Mesenchymal stem cell (in vitro differentiated cells and primary cell): ENCODE data around the gene MBD4.
"Not testable (repeated sequence)": the region's sequence is repeated elsewhere in the genome, so short reads cannot be mapped to it uniquely, and the experiment has no call there.

ENCODE experiments used
- DNase-seq: peaks from one replicate; pipeline ENCODE4 v3.0.0-alpha.2; 2013
- H2AFZ ChIP-seq: one replicate; pipeline ENCODE4 v1.6.1; 2013; ENCODE audit warnings: low read depth, mild to moderate bottlenecking, control low read depth, inconsistent platforms, low read length, moderate library complexity
- H2AK5ac ChIP-seq: 2 replicates; pipeline ENCODE4 v1.6.1; 2013; ENCODE audit warnings: low read length, moderate library complexity, mild to moderate bottlenecking, inconsistent platforms; ENCODE audit not compliant: severe bottlenecking
- H2BK120ac ChIP-seq: one replicate; pipeline ENCODE4 v1.6.1; 2013; ENCODE audit warnings: low read depth, mild to moderate bottlenecking, inconsistent platforms, low read length, moderate library complexity
- H2BK12ac ChIP-seq, 2 experiments: one replicate each; pipeline ENCODE4 v1.6.1; 2013; ENCODE audit warnings: inconsistent platforms in 2 of 2, low read length in 2 of 2, mild to moderate bottlenecking in 2 of 2, moderate library complexity in 2 of 2, control low read depth in 1 of 2
- H2BK15ac ChIP-seq: one replicate; pipeline ENCODE4 v1.6.1; 2013; ENCODE audit warnings: mild to moderate bottlenecking, low read depth, inconsistent platforms; ENCODE audit not compliant: poor library complexity, severe bottlenecking
- H2BK5ac ChIP-seq: 2 replicates; pipeline ENCODE4 v1.6.1; 2013; ENCODE audit warnings: low read depth, mild to moderate bottlenecking, low read length, control low read depth, inconsistent platforms; ENCODE audit not compliant: poor library complexity, severe bottlenecking
- H3K14ac ChIP-seq, 2 experiments: one replicate each; pipeline ENCODE4 v1.6.1; 2013; ENCODE audit warnings: inconsistent platforms in 2 of 2, low read length in 2 of 2, control low read depth in 1 of 2, mild to moderate bottlenecking in 1 of 2, moderate library complexity in 1 of 2
- H3K18ac ChIP-seq, 2 experiments: one replicate each; pipeline ENCODE4 v1.6.1; 2013; ENCODE audit warnings: inconsistent platforms in 2 of 2, low read length in 2 of 2, control low read depth in 1 of 2, low read depth in 1 of 2, mild to moderate bottlenecking in 1 of 2
- H3K23ac ChIP-seq, 2 experiments: one replicate each; pipeline ENCODE4 v1.6.1; 2013; ENCODE audit warnings: inconsistent platforms in 2 of 2, low read length in 2 of 2, mild to moderate bottlenecking in 2 of 2, moderate library complexity in 2 of 2, control low read depth in 1 of 2
- H3K27ac ChIP-seq: 2 replicates; pipeline ENCODE4 v1.5.1; 2013; ENCODE audit warnings: mild to moderate bottlenecking, moderate library complexity, low read length, control low read depth, inconsistent platforms; ENCODE audit not compliant: poor library complexity, severe bottlenecking
- H3K27me3 ChIP-seq, 2 experiments: 2 replicates each; pipeline versions ENCODE4 v1.6.1 to v1.7.0; 2013; ENCODE audit warnings: low read length in 2 of 2, mild to moderate bottlenecking in 2 of 2, moderate library complexity in 2 of 2, control low read depth in 1 of 2, inconsistent platforms in 1 of 2; ENCODE audit not compliant: control insufficient read depth in 1 of 2, insufficient read depth in 1 of 2
- H3K36me3 ChIP-seq, 2 experiments: 2 replicates each; pipeline versions ENCODE4 v1.6.1 to v1.7.0; 2013; ENCODE audit warnings: low read length in 2 of 2, control low read depth in 1 of 2, inconsistent platforms in 1 of 2, low read depth in 1 of 2, mild to moderate bottlenecking in 1 of 2; ENCODE audit not compliant: insufficient read depth in 2 of 2, control insufficient read depth in 1 of 2
- H3K4ac ChIP-seq, 2 experiments: one replicate each; pipeline ENCODE4 v1.6.1; 2013; ENCODE audit warnings: inconsistent platforms in 2 of 2, low read length in 2 of 2, mild to moderate bottlenecking in 2 of 2, moderate library complexity in 2 of 2, control low read depth in 1 of 2, low read depth in 1 of 2
- H3K4me1 ChIP-seq: 2 replicates; pipeline ENCODE4 v1.6.1; 2013; ENCODE audit warnings: low read depth, low read length, control low read depth; ENCODE audit not compliant: control insufficient read depth, insufficient read depth
- H3K4me2 ChIP-seq: 2 replicates; pipeline ENCODE4 v1.6.1; 2013; ENCODE audit warnings: low read length, mild to moderate bottlenecking, inconsistent platforms; ENCODE audit not compliant: poor library complexity, severe bottlenecking
- H3K4me3 ChIP-seq, 2 experiments: 2 replicates each; pipeline versions ENCODE4 v1.5.1 to v1.7.0; 2013; ENCODE audit warnings: low read length in 2 of 2, mild to moderate bottlenecking in 2 of 2, control low read depth in 1 of 2, low read depth in 1 of 2; ENCODE audit not compliant: insufficient read depth in 1 of 2
- H3K79me1 ChIP-seq: replicated peaks from 2 replicates; pipeline ENCODE4 v1.6.1; 2013; ENCODE audit warnings: mild to moderate bottlenecking, control low read depth, low read length, inconsistent platforms; ENCODE audit not compliant: poor library complexity, severe bottlenecking
- H3K9ac ChIP-seq: 2 replicates; pipeline ENCODE4 v1.7.0; 2013; ENCODE audit warnings: mild to moderate bottlenecking, low read length, moderate library complexity
- H3K9me3 ChIP-seq: 2 replicates; pipeline ENCODE4 v1.7.0; 2013; ENCODE audit warnings: mild to moderate bottlenecking, low read length; ENCODE audit not compliant: control insufficient read depth
- H4K8ac ChIP-seq: one replicate; pipeline ENCODE4 v1.6.1; 2013; ENCODE audit warnings: inconsistent platforms, mild to moderate bottlenecking, low read length, moderate library complexity
- H4K91ac ChIP-seq: one replicate; pipeline ENCODE4 v1.6.1; 2013; ENCODE audit warnings: mild to moderate bottlenecking, low read length, inconsistent platforms
- WGBS: methylation state at CpG from one replicate; pipeline ENCODE4 v1.1.7; 2013; ENCODE audit warnings: mixed read lengths; 5-methylcytosine and 5-hydroxymethylcytosine counted together

The MBD4 gene

GRCh38 chr3:129399895-129400357 lies 39.8 kb downstream of the MBD4 start:
- peaks cover 5% of the 10 kb centered on the region for H3K4me1 ChIP-seq
- H3K9ac ChIP-seq: peak overlapping the region; percentile 93
- H3K36me3 ChIP-seq: peaks cover 8 to 21% of the 10 kb centered on the region in 2 experiments
- H3K14ac ChIP-seq: no peak overlapping the region
- peak overlapping the region in 1 of 2 experiments; percentile 90 for H3K4me3 ChIP-seq
- H2AFZ ChIP-seq: no peak overlapping the region
- H2BK15ac ChIP-seq: no peak overlapping the region
- no peak overlapping the region for H4K91ac ChIP-seq
- no peak overlapping the region for H2BK12ac ChIP-seq
- H3K9me3 ChIP-seq: no peaks in the 10 kb centered on the region
- WGBS: 89% methylated on average over 4 of the region's 8 CpGs
- no peak overlapping the region for H3K18ac ChIP-seq
- H3K4me2 ChIP-seq: no peak overlapping the region
- peak overlapping the region; percentile 22 for H3K27ac ChIP-seq
- H3K27me3 ChIP-seq: no peaks in the 10 kb centered on the region
- no peak overlapping the region for H3K4ac ChIP-seq
- no peak overlapping the region for H3K23ac ChIP-seq
- H3K79me1 ChIP-seq: no peaks in the 10 kb centered on the region
- H2AK5ac ChIP-seq: no peak overlapping the region
- H2BK120ac ChIP-seq: peak overlapping the region; percentile 29
- DNase-seq: peak; percentile 30
- H2BK5ac ChIP-seq: no peak overlapping the region
- peak overlapping the region; percentile 79 for H4K8ac ChIP-seq

GRCh38 chr3:129399145-129399894 lies 40.4 kb downstream of the MBD4 start:
- Histone ChIP-seq H4K8ac (no peak overlapping the region), H3K18ac (peak overlapping the region; percentile 64 to 87), H2BK15ac (no peak overlapping the region), H3K79me1 (no peaks in the 10 kb centered on the region), H3K4me3 (peak overlapping the region; percentile 79 to 90), H2BK12ac (no peak overlapping the region), H4K91ac (peak overlapping the region; percentile 9), H3K23ac (no peak overlapping the region), H3K36me3 (peaks cover 14 to 21% of the 10 kb centered on the region in 2 experiments), H2AFZ (no peak overlapping the region), H3K4ac (peak overlapping the region in 1 of 2 experiments; percentile 66), H2BK120ac (no peak overlapping the region), H3K4me1 (peaks cover 9% of the 10 kb centered on the region), H3K9me3 (no peaks in the 10 kb centered on the region), H3K14ac (no peak overlapping the region), H3K27ac (peak overlapping the region; percentile 53), H3K4me2 (peak overlapping the region; percentile 88), H2AK5ac (no peak overlapping the region), H3K9ac (peak overlapping the region; percentile 93), H3K27me3 (no peaks in the 10 kb centered on the region), H2BK5ac (peak overlapping the region; percentile 51)
- DNase-seq: peak; percentile 98
- 1% methylated on average over 14 of the region's 25 CpGs for WGBS

DNA sequence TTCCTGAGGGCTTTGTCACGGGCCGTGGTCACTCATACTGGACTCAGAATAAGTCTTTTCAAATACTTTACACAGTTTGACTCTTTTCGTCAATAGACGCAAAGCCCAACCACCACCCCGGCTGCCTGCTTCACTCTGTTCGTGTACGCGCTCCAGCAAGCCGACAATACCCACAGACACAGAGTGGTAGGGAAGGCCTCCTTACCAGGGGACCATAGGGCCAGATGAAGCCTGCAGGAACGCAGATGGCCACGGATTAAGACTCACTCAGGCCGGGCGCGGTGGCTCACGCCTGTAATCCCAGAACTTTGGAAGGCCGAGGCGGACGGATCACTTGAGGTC lies 41.0 kb downstream of the MBD4 start:
- H2BK120ac ChIP-seq: no peak overlapping the region
- H3K27ac ChIP-seq: peak overlapping the region; percentile 53
- peak overlapping the region; percentile 79 to 90 for H3K4me3 ChIP-seq
- H3K4ac ChIP-seq: peak overlapping the region; percentile 66 to 78
- H3K4me2 ChIP-seq: peak overlapping the region; percentile 88
- no peak overlapping the region for H2BK12ac ChIP-seq
- peak overlapping the region in 1 of 2 experiments; percentile 69 for H3K18ac ChIP-seq
- DNase-seq: peak; percentile 65
- peak overlapping the region; percentile 78 for H2AK5ac ChIP-seq
- no peak overlapping the region for H2BK15ac ChIP-seq
- H3K14ac ChIP-seq: peak overlapping the region in 1 of 2 experiments; percentile 63
- H3K36me3 ChIP-seq: peaks cover 19 to 21% of the 10 kb centered on the region in 2 experiments
- peaks cover 9% of the 10 kb centered on the region for H3K4me1 ChIP-seq
- H2BK5ac ChIP-seq: no peak overlapping the region
- peak overlapping the region; percentile 93 for H3K9ac ChIP-seq
- no peaks in the 10 kb centered on the region for H3K9me3 ChIP-seq
- WGBS: 3% methylated on average over 18 of the region's 18 CpGs
- peak overlapping the region in 1 of 2 experiments; percentile 44 for H3K23ac ChIP-seq
- H4K8ac ChIP-seq: no peak overlapping the region
- peaks cover under 1% of the 10 kb centered on the region for H3K79me1 ChIP-seq
- no peaks in the 10 kb centered on the region for H3K27me3 ChIP-seq
- peak overlapping the region; percentile 9 for H4K91ac ChIP-seq
- no peak overlapping the region for H2AFZ ChIP-seq

DNA sequence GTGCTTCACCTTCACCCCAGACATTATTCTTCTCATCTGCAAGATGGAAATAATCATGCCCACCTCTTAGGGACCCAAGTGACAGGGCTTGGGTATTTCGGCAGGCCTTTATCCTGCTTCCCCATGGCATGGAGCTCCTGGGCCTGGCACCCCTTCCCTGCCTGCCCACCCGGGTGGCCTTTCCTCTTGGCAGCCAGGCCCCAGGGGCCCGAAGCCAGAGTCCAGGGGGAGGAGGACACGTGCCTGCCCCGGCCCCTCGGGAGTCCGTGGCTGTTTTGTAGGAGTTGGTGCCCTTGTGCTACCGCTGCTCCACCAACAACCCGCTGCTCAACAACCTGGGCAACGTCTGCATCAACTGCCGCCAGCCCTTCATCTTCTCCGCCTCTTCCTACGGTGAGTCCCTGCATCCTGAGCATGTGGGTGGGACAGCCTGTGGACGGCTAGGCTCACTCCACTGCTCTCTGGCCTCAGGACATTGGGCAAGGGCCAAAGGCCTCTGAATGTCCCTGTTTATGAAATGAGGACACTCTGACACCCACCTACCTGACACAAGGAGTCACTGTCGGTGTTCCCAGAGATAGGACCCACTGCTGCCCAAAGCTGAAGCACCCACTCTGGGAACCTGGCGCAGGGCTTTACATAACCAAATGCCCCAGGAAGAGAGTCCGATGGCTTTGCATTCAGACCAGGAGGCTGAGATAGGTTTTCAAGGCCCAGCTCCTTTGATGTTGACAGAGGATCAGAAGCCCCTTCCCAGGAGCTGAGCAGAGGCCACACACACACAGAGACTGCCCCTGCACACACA lies 45.8 kb downstream of the MBD4 start:
- 96% methylated on average over 8 of the region's 17 CpGs for WGBS

More for the DNA sequence above, 45.8 kb downstream of the MBD4 start:
- H2BK5ac ChIP-seq, H3K27ac ChIP-seq, H3K4ac ChIP-seq, H3K9me3 ChIP-seq, H4K8ac ChIP-seq, H2BK120ac ChIP-seq, H2BK15ac ChIP-seq, H2BK12ac ChIP-seq, H4K91ac ChIP-seq, H2AK5ac ChIP-seq, H3K4me2 ChIP-seq, H3K14ac ChIP-seq, DNase-seq, H2AFZ ChIP-seq, H3K23ac ChIP-seq, H3K18ac ChIP-seq, H3K27me3 ChIP-seq, H3K9ac ChIP-seq, H3K4me3 ChIP-seq: not testable (repeated sequence)
- Histone ChIP-seq H3K36me3 (peaks cover 46 to 50% of the 10 kb centered on the region in 2 experiments), H3K4me1 (peaks cover 21% of the 10 kb centered on the region), H3K79me1 (peaks cover 13% of the 10 kb centered on the region)
